Activated naive CD4-positive, alpha-beta T cell treated with Interleukin-2 at 50 U/mL for 16 hours (primary cell): Measurements from ENCODE around the gene SURF2.
A peak's percentile ranks its signal among the peaks of the same experiment; 100 is the strongest.
"Not testable (repeated sequence)": the region's sequence is repeated elsewhere in the genome, so short reads cannot be mapped to it uniquely, and the experiment has no call there.

ENCODE experiments used
- DNase-seq: peaks from one replicate; pipeline ENCODE4 v3.0.0-alpha.2; 2020

Gene SURF2

GRCh38 chr9:133379153-133380086 is 23.1 kb downstream of the SURF2 start:
- DNase-seq: no peak

GRCh38 chr9:133380734-133381133 is 24.4 kb downstream of the SURF2 start:
- no peak for DNase-seq

GRCh38 chr9:133382507-133383141 is 26.3 kb downstream of the SURF2 start:
- no peak for DNase-seq

GRCh38 chr9:133383438-133383837 is 27.1 kb downstream of the SURF2 start:
- no peak for DNase-seq

- DNase-seq: no peak
These were observed 28.5 kb downstream of the SURF2 start for GRCh38 chr9:133384736-133385321.

- DNase-seq: no peak
These were observed 29.1 kb downstream of the SURF2 start for GRCh38 chr9:133385452-133385851.

GRCh38 chr9:133386338-133386737 is 30.0 kb downstream of the SURF2 start:
- no peak for DNase-seq

GRCh38 chr9:133387680-133388079 is 31.3 kb downstream of the SURF2 start:
- DNase-seq: no peak

- DNase-seq: no peak
These were observed 32.7 kb downstream of the SURF2 start for GRCh38 chr9:133389025-133389557.

GRCh38 chr9:133389562-133389961 is 33.2 kb downstream of the SURF2 start:
- no peak for DNase-seq

GRCh38 chr9:133390713-133391112 is 34.4 kb downstream of the SURF2 start:
- DNase-seq: no peak

- not testable (repeated sequence) for DNase-seq
These were observed 35.1 kb downstream of the SURF2 start for GRCh38 chr9:133391449-133391848.

- DNase-seq: not testable (repeated sequence)
These were observed 36.0 kb downstream of the SURF2 start for GRCh38 chr9:133392308-133392707.

GRCh38 chr9:133393399-133393798 is 37.0 kb downstream of the SURF2 start:
- no peak for DNase-seq

- DNase-seq: no peak
These were observed 38.4 kb downstream of the SURF2 start for GRCh38 chr9:133394687-133395271.

GRCh38 chr9:133396952-133397351 is 40.6 kb downstream of the SURF2 start:
- no peak for DNase-seq

GRCh38 chr9:133397370-133397769 is 41.0 kb downstream of the SURF2 start:
- no peak for DNase-seq

GRCh38 chr9:133397895-133398294 is 41.5 kb downstream of the SURF2 start:
- no peak for DNase-seq

GRCh38 chr9:133400292-133400691 is 43.9 kb downstream of the SURF2 start:
- no peak for DNase-seq

- no peak for DNase-seq
These were observed 45.2 kb downstream of the SURF2 start for GRCh38 chr9:133401588-133401987.

- DNase-seq: no peak
These were observed 46.3 kb downstream of the SURF2 start for GRCh38 chr9:133402689-133403088.

- DNase-seq: peak; percentile 64
These were observed 47.6 kb downstream of the SURF2 start for GRCh38 chr9:133403766-133404453.
